Measurements from ENCODE around the gene CCDC188.

CCDC188 gene

GRCh38 chr22:20184501-20185165 is 33.8 kb upstream of the CCDC188 start:
- no peak for DNase-seq

DNA sequence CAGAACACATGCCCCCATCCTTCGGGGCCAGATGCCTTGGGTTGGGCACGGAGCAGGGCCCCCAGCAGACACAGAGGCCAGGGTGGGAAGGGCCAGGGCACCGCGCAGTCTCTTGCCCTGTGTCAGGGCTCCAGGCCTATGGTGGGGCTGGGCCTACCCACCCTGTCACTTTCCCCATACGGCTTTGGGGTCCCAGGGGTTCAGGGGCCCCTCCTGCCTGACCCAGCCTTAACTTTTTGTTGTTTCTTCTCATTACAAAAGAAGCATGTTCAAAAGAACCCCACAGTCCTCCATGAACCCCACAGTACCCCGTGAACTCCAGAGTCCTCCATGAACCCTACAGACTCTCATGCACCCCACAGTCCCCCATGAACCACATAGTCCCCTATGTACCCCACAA is 33.0 kb upstream of the CCDC188 start:
- no peak for DNase-seq

- DNase-seq = no peak
Observed at GRCh38 chr22:20183101-20183500, 32.2 kb upstream of the CCDC188 start.

- DNase-seq = no peak
Observed at GRCh38 chr22:20182365-20182764, 31.5 kb upstream of the CCDC188 start.

- DNase-seq = no peak
Observed at GRCh38 chr22:20181884-20182236, 31.0 kb upstream of the CCDC188 start.

DNA sequence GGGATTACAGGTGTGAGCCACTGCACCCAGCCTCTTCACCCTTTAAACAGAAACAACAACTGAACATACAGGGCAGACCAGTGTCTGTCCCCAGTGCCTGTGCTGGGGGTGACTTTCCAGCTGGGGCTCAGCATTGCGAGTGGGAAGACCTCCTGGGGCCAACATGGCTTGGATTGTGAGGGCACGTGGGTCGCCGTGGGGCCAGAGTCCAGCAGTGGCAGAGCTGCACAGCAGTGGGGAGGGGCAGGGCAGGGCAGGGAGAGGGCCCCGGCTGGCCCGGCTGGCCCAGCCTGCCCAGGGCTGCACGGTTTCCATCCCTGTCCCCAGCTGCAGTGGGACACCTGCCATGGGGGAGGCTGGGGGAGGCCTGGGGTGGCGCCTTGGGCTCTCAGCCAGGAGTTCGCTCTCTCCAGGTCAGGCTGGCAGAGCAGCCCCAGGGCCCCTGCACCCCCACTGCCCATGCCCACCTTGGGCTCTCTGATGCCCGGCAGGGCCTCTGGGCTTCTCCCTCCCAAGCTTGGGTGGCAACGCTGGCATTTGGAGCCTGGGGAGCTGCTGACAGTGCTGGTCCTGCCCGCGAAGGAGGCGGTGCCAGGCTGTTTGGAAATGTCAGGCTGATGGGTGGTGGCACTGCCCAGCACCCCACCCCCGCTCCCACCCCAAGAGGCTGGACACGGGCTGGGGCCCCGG is 30.5 kb upstream of the CCDC188 start:
- no peak for DNase-seq

GRCh38 chr22:20180640-20181039 is 29.8 kb upstream of the CCDC188 start:
- no peak for DNase-seq

GRCh38 chr22:20180245-20180630 is 29.4 kb upstream of the CCDC188 start:
- DNase-seq = no peak

DNA sequence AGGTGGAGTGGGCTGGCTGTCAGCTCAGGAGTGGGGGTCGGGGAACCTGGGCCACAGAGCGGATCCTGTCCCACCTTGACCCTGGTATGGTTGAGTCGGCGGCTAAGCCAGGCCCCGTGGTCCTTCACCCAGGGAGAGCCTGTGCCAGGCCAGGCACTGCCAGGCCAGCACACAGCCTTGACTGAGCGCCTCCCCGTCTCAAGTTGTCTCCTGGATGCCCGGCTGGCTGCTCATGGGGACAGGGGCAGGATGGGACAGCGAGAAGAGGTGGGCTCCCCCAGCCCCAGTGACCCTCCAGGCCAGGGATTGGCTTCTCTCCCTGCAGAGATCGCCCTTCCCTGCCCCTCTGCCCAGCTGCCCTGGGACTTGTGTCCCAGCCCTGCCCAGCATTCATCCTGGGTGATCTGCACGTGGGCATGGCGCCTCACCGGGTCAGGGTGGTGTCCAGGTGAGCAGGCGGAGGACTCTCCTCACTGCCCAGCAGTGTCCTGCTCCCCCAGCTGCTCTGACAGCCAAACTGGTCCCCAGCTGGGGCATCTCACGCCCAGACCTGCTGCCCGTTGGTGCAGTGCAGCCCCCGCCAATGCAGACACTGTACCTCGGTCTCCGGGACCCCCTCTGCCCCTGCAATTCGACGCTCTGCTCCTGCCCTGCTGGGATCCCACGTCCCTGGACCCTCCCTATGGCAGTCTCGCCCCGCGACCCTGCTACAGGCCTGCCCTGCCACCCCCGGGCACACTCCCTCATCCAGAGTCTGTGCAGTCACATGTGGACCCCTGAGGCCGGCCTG is 28.8 kb upstream of the CCDC188 start:
- DNase-seq = no peak

GRCh38 chr22:20178915-20179227 is 28.0 kb upstream of the CCDC188 start:
- no peak for DNase-seq

DNA sequence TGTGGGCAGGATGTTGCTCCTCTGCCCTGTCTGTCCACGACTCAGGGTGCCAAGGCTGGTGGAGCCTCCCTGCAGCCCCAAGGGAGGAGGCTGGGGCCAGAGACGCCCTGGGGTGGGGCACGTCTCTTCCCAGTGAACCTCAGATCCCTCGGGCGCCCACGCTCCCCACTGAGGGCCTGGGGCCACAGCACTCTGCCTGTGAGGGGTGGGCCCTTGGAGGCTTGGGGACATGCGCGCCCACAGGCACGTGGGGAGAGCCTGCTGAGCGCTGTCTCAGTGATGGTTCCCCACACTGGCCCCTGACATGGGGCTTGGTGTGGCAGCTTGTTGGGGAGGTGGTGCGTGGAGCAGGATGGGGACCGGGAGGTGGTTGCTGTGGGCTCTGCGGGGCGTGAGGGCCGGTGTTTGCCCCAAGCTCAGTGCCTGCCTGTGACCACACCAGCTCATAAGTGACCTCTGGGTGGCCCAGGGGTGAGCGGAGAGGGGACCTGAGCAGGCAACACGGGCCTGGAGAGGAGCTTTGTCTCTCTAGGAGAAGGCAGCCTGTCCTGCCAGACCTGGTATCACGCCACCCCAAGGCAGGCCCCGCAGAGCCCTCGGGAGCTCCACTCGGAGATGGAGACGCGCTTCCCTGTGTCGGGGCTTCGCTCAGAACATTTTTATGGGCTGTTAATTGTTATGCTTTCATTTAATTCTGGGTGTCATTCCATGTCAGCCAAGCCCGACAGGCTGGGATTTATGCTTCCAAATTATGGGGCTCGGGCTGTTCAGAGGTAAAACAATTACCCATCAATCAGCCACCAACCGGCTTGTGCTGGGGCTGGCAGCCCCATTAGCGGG is 27.4 kb upstream of the CCDC188 start:
- DNase-seq = no peak

DNA sequence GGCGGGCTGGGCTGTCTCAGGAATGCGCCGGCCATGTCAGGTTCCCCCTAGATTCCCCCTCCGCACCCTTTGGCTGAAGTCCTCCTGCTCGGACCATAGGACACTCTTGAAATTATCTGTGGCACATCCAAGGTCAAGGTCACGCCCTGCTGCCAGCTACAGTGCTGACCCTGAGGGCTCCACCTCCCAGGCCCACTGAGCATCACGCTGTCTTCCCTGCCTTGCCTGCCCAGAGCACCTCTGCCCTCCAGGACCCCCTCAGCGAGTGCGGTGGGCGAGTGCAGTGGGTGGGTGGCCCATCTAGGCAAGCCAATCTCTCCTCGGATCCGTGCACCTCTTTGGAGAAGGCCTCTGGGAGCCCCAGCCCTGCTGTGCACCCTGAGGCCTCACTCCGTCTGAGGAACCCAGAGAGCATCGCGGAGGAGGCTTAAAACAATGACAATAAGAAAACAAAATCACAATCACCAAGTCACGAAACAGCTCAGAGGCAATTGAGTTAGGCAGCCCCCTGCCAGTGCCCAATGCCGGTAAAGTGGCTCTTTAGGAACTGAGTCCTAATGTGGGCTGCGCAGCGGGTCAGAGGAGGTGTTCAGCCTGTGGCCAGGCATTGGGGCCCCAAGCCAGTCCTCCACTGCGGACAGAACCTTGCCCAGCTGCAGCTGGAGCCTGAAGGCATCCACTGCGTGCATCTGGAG is 26.5 kb upstream of the CCDC188 start:
- no peak for DNase-seq

GRCh38 chr22:20176421-20177085 is 25.7 kb upstream of the CCDC188 start:
- no peak for DNase-seq

GRCh38 chr22:20175597-20175900 is 24.7 kb upstream of the CCDC188 start:
- no peak for DNase-seq

DNA sequence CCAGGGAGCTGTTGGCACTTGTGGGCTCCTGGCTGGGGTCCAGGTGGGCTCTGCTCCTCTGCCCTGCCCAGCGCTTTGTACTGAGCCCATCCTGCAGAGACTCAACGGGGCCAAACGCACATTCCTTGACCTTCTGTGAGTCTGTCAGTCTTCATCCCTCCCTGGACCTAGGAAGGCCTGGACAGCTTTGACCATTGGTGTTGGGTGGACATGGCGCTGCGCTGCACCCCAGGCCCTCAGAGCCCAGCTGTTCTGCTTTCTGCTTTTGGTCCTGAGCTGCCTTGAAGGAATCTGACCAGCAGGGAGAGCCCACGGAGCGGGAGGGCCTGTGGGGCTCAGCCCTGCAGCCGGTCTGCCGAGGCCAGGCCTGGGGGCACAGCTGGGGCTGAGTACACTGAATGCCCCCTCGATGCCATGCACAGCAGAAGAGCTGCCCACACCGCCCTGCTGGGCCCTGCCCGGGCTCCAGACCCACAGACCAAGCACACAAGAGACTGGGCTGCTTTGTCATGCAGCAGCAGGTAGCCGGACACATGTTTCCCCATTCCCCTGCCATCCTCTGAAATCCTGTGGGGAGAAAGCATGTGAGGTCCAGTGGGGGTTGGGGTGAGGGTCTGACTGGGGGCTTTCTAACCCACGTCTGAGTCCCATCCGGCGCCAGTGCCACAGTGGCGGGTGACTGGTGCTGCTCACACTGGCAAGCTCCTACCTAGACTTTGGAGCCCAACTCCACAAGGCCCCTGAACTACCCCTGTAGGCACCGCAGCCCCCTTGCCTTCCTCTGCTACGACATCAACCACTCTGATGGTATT is 24.1 kb upstream of the CCDC188 start:
- DNase-seq = no peak

DNA sequence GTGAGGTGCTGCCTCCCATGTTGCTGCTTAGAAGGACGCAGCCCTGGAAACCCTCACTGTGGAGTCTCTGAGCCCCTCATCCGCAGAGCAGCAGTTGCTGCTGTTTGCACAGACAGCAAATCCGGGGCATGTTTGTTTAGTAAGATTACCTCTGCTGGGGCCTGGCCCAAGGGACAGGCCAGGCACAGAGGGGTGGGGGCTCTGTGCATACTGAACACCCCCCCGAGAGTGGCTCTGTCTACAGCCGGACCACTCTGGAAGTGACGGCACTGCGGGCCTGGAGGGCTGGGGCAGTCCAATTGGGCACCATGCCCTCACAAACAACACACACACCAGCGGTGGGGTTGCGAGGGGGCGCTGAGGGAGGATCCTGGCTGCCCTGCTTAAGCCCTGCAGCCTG is 22.9 kb upstream of the CCDC188 start:
- DNase-seq = no peak

DNA sequence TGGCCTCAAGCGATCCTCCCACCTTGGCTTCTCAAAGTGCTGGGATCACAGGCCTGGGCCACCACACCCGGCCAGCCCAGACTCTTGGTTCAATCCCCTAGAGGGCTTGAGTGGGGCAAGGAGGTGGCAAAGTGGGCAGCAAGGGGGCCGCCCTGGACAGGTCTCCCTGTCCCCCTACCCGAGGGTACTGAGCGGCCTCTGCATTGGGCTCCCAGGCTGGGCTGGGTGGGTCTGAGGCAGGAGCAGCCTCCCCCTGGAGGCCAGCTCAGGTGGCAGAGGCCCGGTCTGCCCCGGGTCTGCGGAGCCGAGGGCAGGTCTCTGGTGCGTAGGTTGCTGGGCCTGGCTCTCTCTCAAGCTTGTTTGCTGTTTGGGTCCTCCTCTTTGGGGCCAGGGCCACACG is 22.4 kb upstream of the CCDC188 start:
- no peak for DNase-seq

DNA sequence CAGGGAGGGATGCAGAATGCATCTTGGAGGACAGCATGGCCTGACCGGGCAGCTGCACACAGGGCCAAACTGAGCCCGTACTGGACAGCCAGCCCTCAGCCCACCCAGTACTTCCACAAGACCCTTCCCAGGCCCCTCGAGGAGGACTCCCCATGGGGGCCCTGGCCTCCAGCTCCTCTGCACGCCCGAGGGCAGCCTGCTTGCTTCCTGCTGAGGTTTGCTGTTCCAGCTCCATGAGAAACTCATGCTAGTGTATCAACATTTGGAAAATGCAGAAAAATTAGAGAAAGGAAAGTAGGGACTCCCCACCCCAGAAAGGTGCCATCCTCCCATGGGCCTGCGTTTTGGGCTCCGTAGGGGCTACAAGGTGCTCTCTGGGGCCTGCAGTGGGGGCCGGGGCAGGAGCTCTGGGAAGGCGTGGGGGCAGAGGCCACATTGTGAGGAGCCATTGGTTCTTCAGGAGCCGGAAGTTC is 21.3 kb upstream of the CCDC188 start:
- no peak for DNase-seq

GRCh38 chr22:20171288-20172140 is 20.7 kb upstream of the CCDC188 start:
- DNase-seq = no peak

- no peak for DNase-seq
Observed at GRCh38 chr22:20170170-20170569, 19.3 kb upstream of the CCDC188 start.

Data from NCI-H1694 (cell line).